Trophoblast cell (in vitro differentiated cells and primary cell): Measurements from ENCODE around the gene DROSHA.
A peak's percentile ranks its signal among the peaks of the same experiment; 100 is the strongest.

Source experiments
- DNase-seq, 2 donors: peaks; one replicate each; pipeline ENCODE4 v3.0.0-alpha.2; 2016
- H2AFZ ChIP-seq: 2 replicates; pipeline ENCODE4 v1.6.1; 2013; ENCODE audit warnings: low read length, moderate library complexity, mild to moderate bottlenecking; ENCODE audit not compliant: insufficient read depth, poor library complexity
- H2AK5ac ChIP-seq: 2 replicates; pipeline ENCODE4 v1.6.1; 2013; ENCODE audit warnings: mild to moderate bottlenecking, low read length
- H2BK120ac ChIP-seq: 2 replicates; pipeline ENCODE4 v1.6.1; 2013; ENCODE audit warnings: low read length, mild to moderate bottlenecking, moderate library complexity; ENCODE audit not compliant: insufficient read depth, poor library complexity
- H2BK12ac ChIP-seq: 2 replicates; pipeline ENCODE4 v1.6.1; 2013; ENCODE audit warnings: mild to moderate bottlenecking, low read length, moderate library complexity
- H2BK5ac ChIP-seq: 2 replicates; pipeline ENCODE4 v1.6.1; 2013; ENCODE audit warnings: low read length, low read depth, moderate library complexity, mild to moderate bottlenecking; ENCODE audit not compliant: poor library complexity
- H3K14ac ChIP-seq: 2 replicates; pipeline ENCODE4 v1.6.1; 2013; ENCODE audit warnings: mild to moderate bottlenecking, low read length
- H3K18ac ChIP-seq: 2 replicates; pipeline ENCODE4 v1.6.1; 2013; ENCODE audit warnings: mild to moderate bottlenecking, low read length
- H3K23ac ChIP-seq: 2 replicates; pipeline ENCODE4 v1.6.1; 2013; ENCODE audit warnings: low read length
- H3K27ac ChIP-seq: 2 replicates; pipeline ENCODE4 v1.5.1; 2013; ENCODE audit warnings: low read depth, mild to moderate bottlenecking, inconsistent platforms, low read length, moderate library complexity
- H3K27me3 ChIP-seq: 2 replicates; pipeline ENCODE4 v1.6.1; 2013; ENCODE audit warnings: inconsistent platforms, mild to moderate bottlenecking, low read length, moderate library complexity; ENCODE audit not compliant: insufficient read depth
- H3K36me3 ChIP-seq, 2 experiments: 1 replicate in 1 of 2; 2 replicates in 1 of 2; pipeline ENCODE4 v1.6.1; 2013; ENCODE audit warnings: low read length in 2 of 2, mild to moderate bottlenecking in 2 of 2, moderate library complexity in 1 of 2; ENCODE audit not compliant: insufficient read depth in 2 of 2, control insufficient read depth in 1 of 2
- H3K4ac ChIP-seq: 2 replicates; pipeline ENCODE4 v1.6.1; 2013; ENCODE audit warnings: low read depth, mild to moderate bottlenecking, low read length, moderate library complexity
- H3K4me1 ChIP-seq, 2 experiments: 1 replicate in 1 of 2; 2 replicates in 1 of 2; pipeline ENCODE4 v1.6.1; 2013; ENCODE audit warnings: low read length in 2 of 2, mild to moderate bottlenecking in 2 of 2, moderate library complexity in 1 of 2; ENCODE audit not compliant: insufficient read depth in 2 of 2, control insufficient read depth in 1 of 2
- H3K4me2 ChIP-seq: 2 replicates; pipeline ENCODE4 v1.6.1; 2013; ENCODE audit warnings: inconsistent platforms, mild to moderate bottlenecking, low read length, moderate library complexity
- H3K4me3 ChIP-seq: 2 replicates; pipeline ENCODE4 v1.5.1; 2013; ENCODE audit warnings: mild to moderate bottlenecking, low read depth, low read length, inconsistent platforms
- H3K79me1 ChIP-seq: one replicate; pipeline ENCODE4 v1.6.1; 2013; ENCODE audit warnings: low read length
- H3K79me2 ChIP-seq: 2 replicates; pipeline ENCODE4 v1.6.1; 2013; ENCODE audit warnings: low read length, mild to moderate bottlenecking; ENCODE audit not compliant: control insufficient read depth, insufficient read depth, poor library complexity
- H3K9ac ChIP-seq: 2 replicates; pipeline ENCODE4 v1.6.1; 2013; ENCODE audit warnings: mild to moderate bottlenecking, low read length
- H3K9me3 ChIP-seq: 2 replicates; pipeline ENCODE4 v1.6.1; 2013; ENCODE audit warnings: low read depth, mild to moderate bottlenecking, control low read depth, inconsistent platforms, low read length; ENCODE audit not compliant: insufficient read depth
- H4K12ac ChIP-seq: 2 replicates; pipeline ENCODE4 v1.6.1; 2013; ENCODE audit warnings: low read depth, mild to moderate bottlenecking, low read length, moderate library complexity
- H4K8ac ChIP-seq: 2 replicates; pipeline ENCODE4 v1.6.1; 2013; ENCODE audit warnings: low read depth, mild to moderate bottlenecking, low read length, moderate library complexity
- H4K91ac ChIP-seq: one replicate; pipeline ENCODE4 v1.6.1; 2013; ENCODE audit warnings: low read depth, mild to moderate bottlenecking, low read length, moderate library complexity
- WGBS: extraction: QIAGEN DNeasy Blood & Tissue Kit; methylation state at CpG from one replicate; pipeline ENCODE4 v1.1.7; 2013; ENCODE audit warnings: missing lambda C conversion rate; ENCODE audit not compliant: insufficient read length, insufficient coverage; ENCODE audit errors: extremely low coverage; 5-methylcytosine and 5-hydroxymethylcytosine counted together

The DROSHA gene

DNA sequence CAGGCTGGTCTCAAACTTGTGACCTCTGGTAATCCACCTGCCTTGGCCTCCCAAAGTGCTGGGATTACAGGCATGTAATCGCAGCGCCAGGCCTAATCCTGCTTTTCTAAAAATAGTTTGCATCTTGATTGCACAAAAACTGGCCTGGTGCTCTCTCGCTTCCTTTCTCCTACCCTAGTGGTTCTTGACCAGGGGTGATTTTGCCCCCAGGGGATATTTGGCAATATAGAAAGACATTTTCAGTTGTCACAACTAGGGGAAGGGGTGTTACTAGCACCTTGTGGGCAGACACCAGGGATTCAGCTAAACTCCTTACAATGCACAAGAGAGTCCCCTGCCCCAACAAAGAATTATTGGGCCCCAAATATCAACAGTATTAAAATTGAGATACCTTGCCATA lies 139.8 kb downstream of the DROSHA start:
- Histone ChIP-seq H3K4me3 (no peak overlapping the region), H3K27ac (no peak overlapping the region), H3K14ac (no peak overlapping the region), H3K4ac (no peak overlapping the region), H3K23ac (no peak overlapping the region), H3K79me2 (no peaks in the 10 kb centered on the region), H2BK12ac (no peak overlapping the region), H3K4me2 (no peak overlapping the region), H4K12ac (no peak overlapping the region), H2AK5ac (no peak overlapping the region), H4K91ac (no peak overlapping the region), H2BK5ac (no peak overlapping the region), H2BK120ac (no peak overlapping the region), H2AFZ (no peak overlapping the region), H3K4me1 (peaks cover 0 to 3% of the 10 kb centered on the region in 2 experiments), H3K9me3 (peaks cover 10% of the 10 kb centered on the region), H3K9ac (no peak overlapping the region), H3K36me3 (no peaks in the 10 kb centered on the region), H3K27me3 (no peaks in the 10 kb centered on the region), H3K79me1 (no peaks in the 10 kb centered on the region), H4K8ac (no peak overlapping the region), H3K18ac (no peak overlapping the region)
- DNase-seq: no peak
- no CpG with 5 or more reads among the region's 3 CpGs for WGBS

DNA sequence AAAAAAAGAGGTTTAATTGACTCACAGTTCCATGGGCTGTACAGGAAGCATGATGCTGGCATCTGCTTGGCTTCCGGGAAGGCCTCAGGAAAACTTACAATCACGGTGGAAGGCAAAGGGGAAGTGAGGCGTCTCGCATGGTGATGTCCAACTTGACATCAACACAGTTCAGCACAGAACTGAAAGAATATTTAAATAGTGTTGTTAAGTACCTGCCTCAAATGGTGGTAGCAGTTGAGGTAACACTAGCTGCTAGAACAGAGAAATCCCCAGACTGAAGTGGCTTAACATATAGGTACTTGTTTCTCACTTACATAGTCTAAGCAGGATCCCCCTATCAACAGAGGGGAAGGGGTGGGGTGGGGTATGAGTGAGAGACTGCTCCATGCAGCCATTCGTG lies 141.6 kb downstream of the DROSHA start:
- no peak overlapping the region for H4K91ac ChIP-seq
- no peaks in the 10 kb centered on the region for H3K4me1 ChIP-seq
- no peak overlapping the region for H3K18ac ChIP-seq
- H2AFZ ChIP-seq: no peak overlapping the region
- no peaks in the 10 kb centered on the region for H3K36me3 ChIP-seq
- H2BK120ac ChIP-seq: no peak overlapping the region
- no peak overlapping the region for H3K23ac ChIP-seq
- no peak overlapping the region for H3K14ac ChIP-seq
- H3K79me1 ChIP-seq: no peaks in the 10 kb centered on the region
- H3K79me2 ChIP-seq: no peaks in the 10 kb centered on the region
- H3K27me3 ChIP-seq: no peaks in the 10 kb centered on the region
- peaks cover 10% of the 10 kb centered on the region for H3K9me3 ChIP-seq
- no CpG with 5 or more reads among the region's 5 CpGs for WGBS
- no peak overlapping the region for H3K4me3 ChIP-seq
- H2BK12ac ChIP-seq: no peak overlapping the region
- no peak overlapping the region for H4K8ac ChIP-seq
- no peak overlapping the region for H3K4ac ChIP-seq
- no peak overlapping the region for H3K9ac ChIP-seq
- no peak overlapping the region for H4K12ac ChIP-seq
- H2AK5ac ChIP-seq: no peak overlapping the region
- no peak overlapping the region for H3K4me2 ChIP-seq
- no peak for DNase-seq
- H2BK5ac ChIP-seq: no peak overlapping the region
- H3K27ac ChIP-seq: no peak overlapping the region

DNA sequence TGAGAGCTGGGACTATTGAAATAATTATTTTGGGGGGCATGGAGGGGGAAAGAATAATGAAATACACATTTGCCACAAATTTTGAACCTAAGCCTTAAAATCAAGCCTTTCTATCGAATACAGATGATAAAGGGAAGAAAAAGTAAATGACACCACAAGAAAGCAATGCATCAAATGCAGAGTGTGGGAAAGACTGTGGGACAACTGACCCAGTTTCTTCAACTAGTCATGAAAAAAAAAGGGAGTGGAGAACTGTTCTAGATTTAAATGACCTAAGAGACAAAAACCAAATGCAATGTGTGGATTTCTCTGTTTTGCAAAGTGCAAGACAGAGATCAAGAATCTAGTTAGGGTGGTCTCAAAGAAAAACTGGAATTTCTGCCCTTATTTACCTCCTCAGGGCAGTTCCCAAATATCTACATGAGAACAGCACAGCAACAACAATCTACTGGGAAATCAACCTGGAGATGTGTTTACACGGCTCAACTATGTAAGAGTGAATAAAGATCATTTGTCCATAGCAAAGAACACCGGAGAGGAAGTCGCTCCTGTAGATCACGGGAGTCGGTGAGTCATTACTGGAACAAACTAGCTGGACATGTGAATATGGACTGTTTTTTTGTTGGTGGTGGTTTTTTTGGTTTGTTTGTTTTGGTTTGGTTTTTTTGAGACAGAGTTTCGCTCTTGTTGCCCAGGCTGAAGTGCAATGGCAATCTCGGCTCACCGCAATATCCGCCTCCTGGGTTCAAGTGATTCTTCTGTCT lies 145.9 kb downstream of the DROSHA start:
- Histone ChIP-seq H2AK5ac (no peak overlapping the region), H2BK5ac (no peak overlapping the region), H3K4me1 (peaks cover 0 to 3% of the 10 kb centered on the region in 2 experiments), H3K4me2 (no peak overlapping the region), H3K4ac (no peak overlapping the region), H2AFZ (no peak overlapping the region), H3K79me2 (no peaks in the 10 kb centered on the region), H2BK12ac (no peak overlapping the region), H3K27me3 (no peaks in the 10 kb centered on the region), H2BK120ac (no peak overlapping the region), H3K23ac (no peak overlapping the region), H3K9me3 (peaks cover 10% of the 10 kb centered on the region), H3K18ac (no peak overlapping the region), H3K27ac (no peak overlapping the region), H3K9ac (no peak overlapping the region), H3K36me3 (no peaks in the 10 kb centered on the region), H3K4me3 (no peak overlapping the region), H4K91ac (no peak overlapping the region), H4K12ac (no peak overlapping the region), H4K8ac (no peak overlapping the region), H3K14ac (no peak overlapping the region), H3K79me1 (no peaks in the 10 kb centered on the region)
- DNase-seq: peak in 1 of 2 donors; percentile 81
- WGBS: no CpG with 5 or more reads among the region's 10 CpGs

DNA sequence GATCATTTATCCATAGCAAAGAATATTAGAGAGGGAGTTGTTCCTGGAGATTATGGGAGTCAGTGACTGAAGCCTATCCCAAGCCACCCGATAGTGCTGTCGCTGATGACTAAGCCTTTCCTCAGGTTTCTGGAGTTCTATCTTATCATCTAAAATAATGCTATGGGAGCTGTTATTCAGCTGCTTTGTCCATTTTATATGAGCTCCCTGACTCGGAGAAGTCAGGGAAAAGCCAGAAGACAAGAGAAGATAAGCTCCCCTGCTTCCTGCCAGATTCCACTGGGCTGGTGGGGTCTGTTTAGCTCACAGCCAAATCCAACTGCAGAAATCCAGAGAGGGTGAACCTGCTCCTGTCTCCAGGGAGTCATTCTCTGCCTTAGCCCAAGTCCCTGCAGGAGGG lies 148.2 kb downstream of the DROSHA start:
- Histone ChIP-seq H3K18ac (no peak overlapping the region), H3K14ac (no peak overlapping the region), H2BK12ac (no peak overlapping the region), H3K9me3 (peaks cover 9% of the 10 kb centered on the region), H2BK5ac (no peak overlapping the region), H3K79me1 (no peaks in the 10 kb centered on the region), H3K4me2 (no peak overlapping the region), H3K9ac (no peak overlapping the region), H3K4me3 (no peak overlapping the region), H2BK120ac (no peak overlapping the region), H4K91ac (no peak overlapping the region), H4K12ac (no peak overlapping the region), H3K4me1 (peaks cover 0 to 3% of the 10 kb centered on the region in 2 experiments), H2AFZ (no peak overlapping the region), H3K23ac (no peak overlapping the region), H2AK5ac (no peak overlapping the region), H3K79me2 (no peaks in the 10 kb centered on the region), H3K27me3 (no peaks in the 10 kb centered on the region), H3K36me3 (no peaks in the 10 kb centered on the region), H3K4ac (no peak overlapping the region), H3K27ac (no peak overlapping the region), H4K8ac (no peak overlapping the region)
- peak in 1 of 2 donors; percentile 21 for DNase-seq
- no CpG with 5 or more reads among the region's 3 CpGs for WGBS
